GM23248 (cell line): Measurements from ENCODE around the gene SLC48A1. TPM values are rescaled to one million over a fixed set of nuclear protein-coding genes. Genes with fewer than 3 reads are reported as not detected.

Experiments
- DNase-seq: peaks from one replicate; pipeline ENCODE4 v3.0.0-alpha.2; 2015
- H2AFZ ChIP-seq: fragments of 200-600 bp; sonication (generic); 2 replicates; pipeline ENCODE4 v1.6.1; 2016; ENCODE audit warnings: antibody characterized with exemption
- H3F3A ChIP-seq: fragments of 200-600 bp; sonication (generic); 2 replicates; pipeline ENCODE4 v1.6.1; 2016; ENCODE audit warnings: mild to moderate bottlenecking, antibody characterized with exemption, mixed run types; ENCODE audit not compliant: insufficient read depth
- H3K27ac ChIP-seq: fragments of 200-600 bp; sonication (generic); 2 replicates; pipeline ENCODE4 v1.5.1; 2016; ENCODE audit warnings: mild to moderate bottlenecking
- H3K27me3 ChIP-seq: fragments of 200-600 bp; sonication (generic); replicated peaks from 2 replicates; pipeline ENCODE4 v1.6.1; 2016; ENCODE audit warnings: mild to moderate bottlenecking; ENCODE audit not compliant: insufficient read depth
- H3K36me3 ChIP-seq: fragments of 200-600 bp; sonication (generic); 2 replicates; pipeline ENCODE4 v1.6.1; 2016; ENCODE audit warnings: low read depth, mild to moderate bottlenecking
- H3K4me1 ChIP-seq: fragments of 200-600 bp; sonication (generic); 2 replicates; pipeline ENCODE4 v1.6.1; 2016; ENCODE audit warnings: mild to moderate bottlenecking; ENCODE audit not compliant: insufficient read depth
- H3K4me2 ChIP-seq: fragments of 200-600 bp; sonication (generic); one replicate; pipeline ENCODE4 v1.6.1; 2016; ENCODE audit warnings: mild to moderate bottlenecking; ENCODE audit not compliant: unreplicated experiment
- H3K4me3 ChIP-seq: fragments of 200-600 bp; sonication (generic); 2 replicates; pipeline ENCODE4 v1.5.1; 2016; ENCODE audit warnings: mild to moderate bottlenecking
- H3K79me2 ChIP-seq: fragments of 200-600 bp; sonication (generic); 2 replicates; pipeline ENCODE4 v1.6.1; 2016; ENCODE audit warnings: mild to moderate bottlenecking; ENCODE audit not compliant: insufficient read depth
- H3K9ac ChIP-seq: fragments of 200-600 bp; sonication (generic); 2 replicates; pipeline ENCODE4 v1.6.1; 2016; ENCODE audit warnings: mild to moderate bottlenecking
- H3K9me2 ChIP-seq: fragments of 200-600 bp; sonication (generic); 2 replicates; pipeline ENCODE4 v1.6.1; 2016; ENCODE audit warnings: mixed run types, mild to moderate bottlenecking, moderate library complexity; ENCODE audit not compliant: insufficient read depth
- H3K9me3 ChIP-seq: fragments of 200-600 bp; sonication (generic); one replicate; pipeline ENCODE4 v1.6.1; 2017; ENCODE audit warnings: low read depth
- H4K20me1 ChIP-seq: fragments of 200-600 bp; sonication (generic); 2 replicates; pipeline ENCODE4 v1.6.0; 2016; ENCODE audit not compliant: insufficient read depth
- EZH2 ChIP-seq: fragments of 200-600 bp; sonication (generic); IDR thresholded peaks from 2 replicates; pipeline ENCODE4 v1.6.1; 2018; ENCODE audit warnings: antibody characterized with exemption, mild to moderate bottlenecking; ENCODE audit not compliant: insufficient read depth, poor library complexity, severe bottlenecking
- EZH2phosphoT487 ChIP-seq: fragments of 200-600 bp; sonication (generic); IDR thresholded peaks from 2 replicates; pipeline ENCODE4 v1.6.1; 2018; ENCODE audit warnings: antibody characterized with exemption, moderate library complexity, mild to moderate bottlenecking, low read depth; ENCODE audit not compliant: insufficient read depth
- WGBS, 2 experiments: methylation state at CpG; one replicate each; pipeline ENCODE4 v1.1.6; 2015 to 2017; ENCODE audit warnings: low lambda C conversion rate in 2 of 2, low coverage in 1 of 2; ENCODE audit errors: missing lambda C conversion rate in 2 of 2; 5-methylcytosine and 5-hydroxymethylcytosine counted together
- in situ Hi-C: fragments of 300-500 bp; cut with MboI; formaldehyde crosslinking; loops from 2 replicates; pipeline ENCODE4 v1.15.0; 2020
- polyA plus RNA-seq: library from polyadenylated mRNA; unstranded; fragments of >200 nt; fragmentation: Nextera tagmentation; extraction: Ambion mirVana; gene quantifications from 2 replicates; pipeline ENCODE4 v1.2.1, GENCODE V29; 2016
- total RNA-seq: library from RNA; depleted of rRNA; stranded (reverse); fragments of >200 nt; shearing (Covaris generic); gene quantifications from 2 replicates; pipeline ENCODE4 v1.2.3, GENCODE V29; 2014

Gene SLC48A1
- total and polyA plus RNA-seq, 2 experiments from 2014 or later: 16.4 to 21.8 TPM

DNA sequence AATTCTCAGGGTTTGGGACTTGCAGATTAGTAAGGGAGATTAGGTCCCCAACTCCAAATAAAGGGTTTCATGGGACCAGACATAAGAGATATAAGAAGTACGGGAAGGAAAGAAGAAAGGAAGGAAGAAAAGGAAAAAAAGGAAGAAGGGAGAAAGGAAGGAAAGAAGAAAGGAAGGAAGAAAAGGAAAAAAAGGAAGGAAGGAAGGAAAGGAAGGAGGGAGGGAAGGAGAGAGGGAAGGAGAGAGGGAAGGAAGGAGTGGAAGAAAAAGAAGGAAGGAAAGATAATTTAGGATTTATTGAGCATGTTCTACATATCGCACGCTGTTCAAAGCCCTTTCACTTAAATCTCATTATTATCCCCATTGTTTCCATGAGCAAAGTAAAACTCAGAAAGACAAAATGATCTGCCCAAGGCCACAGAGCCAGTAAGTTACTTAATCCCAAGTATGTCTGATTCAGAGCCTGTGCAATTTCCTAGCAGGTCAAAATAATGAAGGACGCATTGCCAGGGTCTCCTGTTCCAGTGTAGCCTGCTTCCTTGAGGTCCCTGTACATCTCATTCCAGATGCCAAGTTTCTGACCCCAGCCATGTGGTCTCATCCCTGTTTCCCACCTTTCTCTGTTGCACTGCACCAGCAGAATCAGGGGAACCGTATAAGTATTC is 50.5 kb downstream of the SLC48A1 start:
- Histone ChIP-seq H3K27ac (peak overlapping the region; percentile 29), H3K27me3 (no peaks in the 10 kb centered on the region), H3K4me3 (no peak overlapping the region), H2AFZ (no peak overlapping the region), H3K79me2 (peaks cover 13% of the 10 kb centered on the region), H3K4me1 (peaks cover 74% of the 10 kb centered on the region), H3K9ac (no peak overlapping the region), H3K4me2 (no peak overlapping the region), H3K36me3 (no peaks in the 10 kb centered on the region), H3K9me2 (no peaks in the 10 kb centered on the region), H3K9me3 (no peaks in the 10 kb centered on the region), H4K20me1 (no peaks in the 10 kb centered on the region), H3F3A (peaks cover 49% of the 10 kb centered on the region)
- TF ChIP-seq EZH2: no peak
- TF ChIP-seq EZH2phosphoT487: no peak
- 76 to 80% methylated on average over 5 of the region's 5 CpGs for WGBS, 2 experiments
- DNase-seq: peak; percentile 65
- in situ Hi-C loops: no loop called here

DNA sequence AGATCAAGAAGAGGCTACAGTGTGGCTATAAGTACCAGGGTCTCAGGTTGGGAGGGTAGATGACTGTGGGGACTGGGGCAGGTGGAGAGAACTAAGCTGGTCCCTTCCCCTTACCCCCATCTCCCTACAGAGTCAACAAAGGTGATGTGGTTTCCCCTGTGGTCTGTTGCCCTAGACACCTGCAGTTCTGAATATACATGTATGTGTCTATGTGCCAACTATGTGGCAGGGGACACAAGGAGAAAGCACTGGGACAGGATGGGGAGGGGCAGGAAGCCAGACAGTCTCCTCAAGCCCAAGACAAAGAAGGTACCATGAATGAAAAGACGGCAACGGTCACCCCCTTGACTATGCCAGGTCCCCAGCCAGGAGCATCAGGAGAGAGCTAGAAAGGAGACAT is 51.2 kb downstream of the SLC48A1 start:
- Histone ChIP-seq H3K27ac (peak overlapping the region; percentile 29; the same call in 1 of the 2 replicates), H3K4me2 (no peak overlapping the region), H3F3A (peaks cover 49% of the 10 kb centered on the region), H4K20me1 (no peaks in the 10 kb centered on the region), H3K9me2 (no peaks in the 10 kb centered on the region), H3K4me3 (no peak overlapping the region), H3K4me1 (peaks cover 78% of the 10 kb centered on the region), H3K79me2 (peaks cover 7% of the 10 kb centered on the region), H3K27me3 (no peaks in the 10 kb centered on the region), H3K9ac (no peak overlapping the region), H3K9me3 (no peaks in the 10 kb centered on the region), H3K36me3 (no peaks in the 10 kb centered on the region), H2AFZ (no peak overlapping the region)
- WGBS, 2 experiments: 46 to 63% methylated on average over 2 of the region's 2 CpGs
- in situ Hi-C loops: no loop called here
- no peak for DNase-seq
- no peak for TF ChIP-seq EZH2phosphoT487
- TF ChIP-seq EZH2: no peak

DNA sequence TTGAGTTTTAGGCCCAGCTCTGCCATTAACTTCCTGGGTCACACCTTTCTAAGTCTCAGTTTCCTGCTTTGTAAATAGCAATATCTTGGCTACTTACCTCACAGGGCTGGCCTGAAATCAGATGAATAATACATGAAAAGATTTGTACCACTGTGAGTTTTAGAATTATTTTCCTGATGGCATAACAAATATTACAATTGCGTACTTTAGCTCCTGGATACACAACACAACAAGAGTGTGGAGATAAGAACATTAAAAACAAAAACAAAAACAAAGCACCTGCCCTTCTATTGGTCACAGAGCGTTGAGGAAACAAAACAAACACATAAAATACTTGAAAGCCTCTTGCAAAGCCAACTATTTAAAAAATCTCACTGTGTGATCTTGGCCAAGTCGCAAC is 51.6 kb downstream of the SLC48A1 start:
- H3K36me3 ChIP-seq: no peaks in the 10 kb centered on the region
- H3K4me1 ChIP-seq: peaks cover 83% of the 10 kb centered on the region
- WGBS, 2 experiments: 67 to 72% methylated on average over 3 of the region's 3 CpGs
- no peaks in the 10 kb centered on the region for H3K9me3 ChIP-seq
- DNase-seq: no peak
- no peaks in the 10 kb centered on the region for H3K27me3 ChIP-seq
- 0 out of 2 replicates have a peak, but pooled peaks cover 5% of the 10 kb centered on the region for H3K79me2 ChIP-seq
- no peak overlapping the region for H3K4me3 ChIP-seq
- no peaks in the 10 kb centered on the region for H4K20me1 ChIP-seq
- in situ Hi-C loops: no loop called here
- no peak for TF ChIP-seq EZH2phosphoT487
- no peak for TF ChIP-seq EZH2
- H3K4me2 ChIP-seq: no peak overlapping the region
- peak overlapping the region; percentile 29 for H3K27ac ChIP-seq
- peaks cover 49% of the 10 kb centered on the region for H3F3A ChIP-seq
- no peaks in the 10 kb centered on the region for H3K9me2 ChIP-seq
- no peak overlapping the region for H3K9ac ChIP-seq
- no peak overlapping the region for H2AFZ ChIP-seq

DNA sequence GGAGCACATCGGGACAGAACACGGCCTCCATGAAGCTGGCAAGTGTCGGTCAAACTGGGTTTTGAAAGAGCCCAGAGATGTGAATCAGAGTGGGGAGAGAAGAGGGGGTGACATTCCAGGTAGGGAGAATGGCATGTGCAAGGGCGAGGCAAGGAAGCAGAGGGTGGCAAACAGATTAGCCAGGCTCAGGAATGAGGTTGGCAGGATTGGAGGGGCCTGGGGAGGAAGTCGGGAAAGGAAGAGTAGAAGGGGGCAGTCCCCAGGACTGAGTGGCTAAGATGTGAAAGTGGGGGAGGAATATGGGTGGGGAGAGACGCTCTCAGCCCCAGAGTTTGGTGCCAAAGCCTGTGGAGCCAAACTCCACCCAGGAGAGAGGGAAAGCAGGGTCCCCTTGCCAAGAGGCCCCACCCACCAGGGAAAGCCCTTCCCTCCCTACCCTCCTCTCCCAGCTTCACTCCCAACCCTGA is 52.2 kb downstream of the SLC48A1 start:
- TF ChIP-seq EZH2 (no peak), EZH2phosphoT487 (no peak)
- H2AFZ ChIP-seq: peak overlapping the region; percentile 40
- peaks cover 49% of the 10 kb centered on the region for H3F3A ChIP-seq
- peak overlapping the region; percentile 29 for H3K27ac ChIP-seq
- no peaks in the 10 kb centered on the region for H4K20me1 ChIP-seq
- no peaks in the 10 kb centered on the region for H3K9me2 ChIP-seq
- H3K9me3 ChIP-seq: no peaks in the 10 kb centered on the region
- WGBS, 2 experiments: 26 to 28% methylated on average over 5 to 6 of the region's 6 CpGs
- no peak overlapping the region for H3K4me3 ChIP-seq
- no peak overlapping the region for H3K9ac ChIP-seq
- H3K36me3 ChIP-seq: no peaks in the 10 kb centered on the region
- no peak overlapping the region for H3K4me2 ChIP-seq
- H3K27me3 ChIP-seq: no peaks in the 10 kb centered on the region
- 0 out of 2 replicates have a peak, but pooled peaks cover 3% of the 10 kb centered on the region for H3K79me2 ChIP-seq
- peaks cover 84% of the 10 kb centered on the region for H3K4me1 ChIP-seq
- no peak for DNase-seq
- in situ Hi-C loops: no loop called here
